NCI-H1694 (cell line): ENCODE results near the gene ANKRD31.

ENCODE experiments used
- DNase-seq: peaks from one replicate; lab custom pipeline; 2025; lab: John Stamatoyannopoulos, UW

ANKRD31 gene

GRCh38 chr5:75057561-75057960 is 179.1 kb downstream of the ANKRD31 start:
- DNase-seq: no peak

- DNase-seq: no peak
Measured at GRCh38 chr5:75055727-75056144, 180.9 kb downstream of the ANKRD31 start.

GRCh38 chr5:75054134-75054930 is 182.3 kb downstream of the ANKRD31 start:
- no peak for DNase-seq

- no peak for DNase-seq
Measured at GRCh38 chr5:75053304-75054133, 183.2 kb downstream of the ANKRD31 start.

GRCh38 chr5:75053054-75053303 is 183.7 kb downstream of the ANKRD31 start:
- DNase-seq: no peak

GRCh38 chr5:75052192-75053053 is 184.3 kb downstream of the ANKRD31 start, which contains the start of gene GCNT4:
GCNT4 (minus strand) TSS chr5:75052558; CDS start chr5:75030037, 22,521 bp downstream.
- no peak for DNase-seq

- DNase-seq: no peak
Measured at GRCh38 chr5:75051217-75051751, 185.4 kb downstream of the ANKRD31 start.

- no peak for DNase-seq
Measured at GRCh38 chr5:75050415-75050814, 186.3 kb downstream of the ANKRD31 start.

GRCh38 chr5:75049456-75050351 is 187.0 kb downstream of the ANKRD31 start:
- DNase-seq: peak; percentile 38

- DNase-seq: no peak
Measured at GRCh38 chr5:75048457-75048953, 188.2 kb downstream of the ANKRD31 start.

GRCh38 chr5:75047356-75047755 is 189.3 kb downstream of the ANKRD31 start:
- no peak for DNase-seq

GRCh38 chr5:75046366-75047142 is 190.1 kb downstream of the ANKRD31 start:
- DNase-seq: no peak

GRCh38 chr5:75045071-75045470 is 191.6 kb downstream of the ANKRD31 start:
- no peak for DNase-seq

GRCh38 chr5:75044406-75044805 is 192.3 kb downstream of the ANKRD31 start:
- no peak for DNase-seq

GRCh38 chr5:75043633-75044264 is 192.9 kb downstream of the ANKRD31 start:
- no peak for DNase-seq

GRCh38 chr5:75042522-75042921 is 194.2 kb downstream of the ANKRD31 start:
- DNase-seq: no peak

GRCh38 chr5:75040973-75041372 is 195.7 kb downstream of the ANKRD31 start:
- DNase-seq: no peak

- no peak for DNase-seq
Measured at GRCh38 chr5:75037106-75037505, 199.6 kb downstream of the ANKRD31 start.

GRCh38 chr5:75034137-75034739 is 202.4 kb downstream of the ANKRD31 start:
- no peak for DNase-seq
